NCI-H510A treated with DMSO at 0.1 percent for 48 hours (cell line): ENCODE data around the gene FBXL20.

Experiments used
- DNase-seq: peaks from one replicate; lab custom pipeline; 2025; lab: John Stamatoyannopoulos, UW

FBXL20 gene

GRCh38 chr17:39225959-39226683 lies 175.3 kb downstream of the FBXL20 start:
- DNase-seq, result peak; percentile 67

- no peak for DNase-seq
Measured at GRCh38 chr17:39225308-39225958, 176.0 kb downstream of the FBXL20 start, which contains the start of gene STAC2. TSS of gene STAC2 (minus strand) at chr17:39225945. CDS start at chr17:39225502, 443 bp downstream.

DNA sequence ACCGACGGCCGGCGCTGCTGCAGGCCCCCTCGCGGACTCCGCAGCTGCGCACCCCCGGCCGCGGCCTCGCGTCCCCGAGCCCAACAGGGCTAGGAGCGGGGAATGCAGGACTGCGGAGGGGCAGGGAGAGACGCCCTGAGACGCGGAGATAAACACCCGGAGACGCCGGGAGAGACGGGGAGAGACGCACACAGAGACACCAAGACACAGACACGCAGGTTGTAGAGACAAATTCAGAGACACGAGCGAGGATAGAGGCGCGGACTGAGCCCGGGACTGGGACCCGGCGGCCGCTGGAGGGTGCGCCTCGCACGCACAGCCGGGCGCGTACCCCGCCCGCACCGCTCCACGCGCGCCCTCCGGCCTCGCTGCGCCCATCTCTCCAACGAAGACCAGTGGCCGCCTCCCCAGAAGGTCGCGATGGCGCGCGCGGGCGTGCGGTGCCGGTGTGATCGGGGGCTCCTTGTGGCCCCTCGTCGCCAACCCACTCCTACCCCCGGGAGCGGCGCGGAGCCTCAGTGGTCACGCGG lies 176.6 kb downstream of the FBXL20 start:
- no peak for DNase-seq

- DNase-seq, result no peak
Measured at GRCh38 chr17:39223907-39224777, 177.3 kb downstream of the FBXL20 start.

- no peak for DNase-seq
Measured at GRCh38 chr17:39222866-39223834, 178.3 kb downstream of the FBXL20 start.

GRCh38 chr17:39222151-39222550 lies 179.3 kb downstream of the FBXL20 start:
- no peak for DNase-seq

GRCh38 chr17:39221572-39221971 lies 179.9 kb downstream of the FBXL20 start:
- DNase-seq, result no peak

GRCh38 chr17:39219647-39220154 lies 181.7 kb downstream of the FBXL20 start:
- DNase-seq, result no peak

DNA sequence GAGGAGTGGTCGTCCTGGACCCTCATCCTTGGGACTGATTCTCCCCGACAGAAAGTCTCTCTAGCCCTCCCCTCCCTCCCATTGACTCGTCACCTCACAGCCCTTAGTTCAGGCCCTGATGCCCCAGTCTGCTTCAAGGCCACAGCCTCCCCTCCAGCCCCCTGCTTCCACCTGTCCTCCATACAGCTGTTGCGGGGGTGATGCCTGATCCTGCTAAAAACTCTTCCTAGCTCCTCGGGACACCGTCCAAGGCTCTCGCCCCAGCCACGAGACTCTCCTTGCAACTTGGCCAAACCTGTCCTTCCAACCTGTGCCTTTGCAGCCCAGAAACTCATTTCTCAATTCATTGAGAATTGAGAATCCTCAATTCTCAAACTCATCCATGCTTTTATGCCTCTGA lies 182.5 kb downstream of the FBXL20 start:
- no peak for DNase-seq

- no peak for DNase-seq
Measured at GRCh38 chr17:39217734-39218369, 183.6 kb downstream of the FBXL20 start.

DNA sequence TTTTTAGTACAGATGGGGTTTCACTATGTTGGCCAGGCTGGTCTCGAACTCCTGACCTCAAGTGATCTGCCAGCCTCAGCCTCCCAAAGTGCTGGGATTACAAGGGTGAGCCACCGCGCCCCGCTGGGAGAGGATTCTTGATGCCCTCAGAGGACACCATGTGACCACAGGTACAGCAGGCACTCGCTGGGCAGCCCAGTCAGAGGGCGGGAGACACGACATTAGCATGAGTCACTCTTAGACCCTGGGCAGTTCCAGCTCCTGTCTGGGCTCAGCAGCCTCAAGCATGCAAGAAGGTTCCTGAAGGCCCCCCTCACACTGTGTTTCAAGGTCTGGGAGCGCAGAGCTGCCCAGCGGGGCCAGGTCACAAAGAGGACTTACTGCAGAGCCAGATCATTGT lies 187.6 kb downstream of the FBXL20 start:
- DNase-seq, result no peak

DNA sequence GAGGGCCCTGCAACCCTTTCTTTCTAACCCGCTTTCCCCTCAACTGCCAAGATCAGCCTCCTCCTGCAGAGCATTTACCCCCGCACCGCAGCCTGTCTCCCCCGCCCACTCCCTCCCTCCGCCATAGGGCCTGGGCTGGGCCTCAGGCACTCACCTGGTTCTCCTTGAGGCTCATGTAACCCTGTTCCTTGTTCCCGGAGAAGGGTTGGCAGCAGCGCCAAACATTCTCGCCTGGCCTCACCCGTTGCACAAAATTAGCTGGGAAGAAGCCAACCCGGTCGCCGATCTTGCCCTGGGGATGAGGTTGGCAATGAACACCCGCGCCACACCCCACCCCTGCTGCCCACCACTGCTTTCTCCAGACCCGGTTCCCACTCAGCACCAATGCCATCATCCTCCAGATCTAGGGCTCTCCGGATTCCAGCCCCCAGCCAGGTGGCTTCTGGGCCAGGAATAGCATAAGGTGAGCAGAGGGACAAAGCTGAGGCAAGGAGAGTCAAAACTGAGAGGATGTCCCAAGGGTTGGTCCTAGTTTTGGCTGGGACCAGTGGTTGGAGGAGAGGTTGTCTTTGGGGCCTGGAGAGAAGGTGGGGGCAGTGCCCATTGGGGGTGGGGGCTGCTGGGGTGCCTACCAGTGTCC lies 188.5 kb downstream of the FBXL20 start:
- DNase-seq, result no peak

- DNase-seq, result no peak
Measured at GRCh38 chr17:39212195-39212810, 189.1 kb downstream of the FBXL20 start.

GRCh38 chr17:39210093-39210434 lies 191.4 kb downstream of the FBXL20 start:
- no peak for DNase-seq

- no peak for DNase-seq
Measured at GRCh38 chr17:39209317-39210092, 191.9 kb downstream of the FBXL20 start.

DNA sequence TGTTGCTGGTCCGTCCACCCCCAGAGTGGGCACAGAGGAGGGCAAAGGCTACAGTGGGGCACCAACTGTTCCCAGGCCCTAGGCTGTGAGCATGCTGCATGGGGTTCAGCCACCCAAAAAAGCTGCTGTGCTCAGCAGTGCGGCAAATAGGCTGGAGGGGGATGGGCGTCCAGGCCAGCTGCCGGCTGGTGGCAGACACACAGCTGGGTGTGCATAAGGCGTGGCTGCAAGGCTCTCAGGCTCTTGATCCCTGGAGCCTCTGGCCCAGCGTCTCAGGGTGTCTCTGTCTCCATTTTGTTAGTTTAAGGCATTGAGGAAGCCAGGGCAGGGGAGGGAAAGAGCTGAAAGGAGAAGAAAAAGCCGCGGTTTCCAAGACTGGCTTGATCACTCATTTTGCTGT lies 192.5 kb downstream of the FBXL20 start:
- DNase-seq, result peak; percentile 63

DNA sequence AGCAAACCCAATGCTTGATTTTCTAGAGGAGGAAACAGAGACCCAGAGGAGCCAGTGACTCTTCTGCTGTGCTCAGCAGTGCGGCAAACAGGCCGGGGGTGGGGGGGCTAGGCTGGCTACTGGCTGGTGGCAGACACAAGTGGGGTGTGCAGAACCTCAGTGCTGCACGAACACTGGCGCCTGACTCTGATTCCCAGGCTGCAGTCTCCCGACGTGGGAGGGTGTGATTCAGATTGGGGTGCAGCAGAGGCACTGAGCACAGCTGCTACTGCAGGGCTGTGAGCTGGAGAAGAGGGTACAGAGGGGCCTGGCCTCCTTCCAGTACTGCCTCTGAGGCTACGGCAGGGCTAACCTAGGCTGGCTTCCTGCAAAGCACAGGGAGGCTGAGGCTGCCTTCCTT lies 193.3 kb downstream of the FBXL20 start:
- no peak for DNase-seq

GRCh38 chr17:39205112-39205526 lies 196.3 kb downstream of the FBXL20 start:
- no peak for DNase-seq

DNA sequence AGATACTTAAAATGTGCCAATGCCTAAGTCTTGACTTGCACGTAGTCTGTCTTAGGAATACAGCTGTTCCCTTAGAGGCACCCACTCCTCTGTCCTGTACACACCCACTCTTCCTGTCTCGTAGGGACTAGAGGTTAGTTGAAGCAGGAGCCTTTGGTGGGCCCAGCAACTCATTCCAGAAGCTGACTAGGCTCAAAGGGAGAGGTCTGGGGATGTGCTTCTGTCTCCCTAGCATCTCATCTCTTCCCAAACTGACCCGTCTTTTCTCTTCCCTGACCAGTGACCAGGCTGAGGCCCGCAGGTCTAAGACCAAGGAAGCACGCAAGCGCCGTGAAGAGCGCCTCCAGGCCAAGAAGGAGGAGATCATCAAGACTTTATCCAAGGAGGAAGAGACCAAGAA lies 197.2 kb downstream of the FBXL20 start:
- DNase-seq, result no peak
